Measurements from ENCODE around the gene KCND3. TPM values are rescaled to one million over a fixed set of nuclear protein-coding genes. Genes with fewer than 3 reads are reported as not detected.
A peak's percentile ranks its signal among the peaks of the same experiment; 100 is the strongest.

KCND3 gene
- total RNA-seq, 2 experiments from 2014 or later, result not detected

- Mint-ChIP-seq H3K4me3 (no peak overlapping the region), H3K36me3 (no peaks in the 10 kb centered on the region), H3K27me3 (peaks cover 32% of the 10 kb centered on the region), H3K9me3 (no peaks in the 10 kb centered on the region), H3K27ac (no peak overlapping the region), H3K4me1 (no peaks in the 10 kb centered on the region)
- DNase-seq, result no peak
Measured at GRCh38 chr1:112000048-112000447, 10.6 kb upstream of the KCND3 start.

- peaks cover 45% of the 10 kb centered on the region for H3K27me3 Mint-ChIP-seq
- no peak overlapping the region for H3K27ac Mint-ChIP-seq
- H3K4me1 Mint-ChIP-seq, result no peaks in the 10 kb centered on the region
- no peak for DNase-seq
- no peaks in the 10 kb centered on the region for H3K9me3 Mint-ChIP-seq
- no peaks in the 10 kb centered on the region for H3K36me3 Mint-ChIP-seq
- no peak overlapping the region for H3K4me3 Mint-ChIP-seq
Measured at GRCh38 chr1:111998332-111998731, 8.9 kb upstream of the KCND3 start.

GRCh38 chr1:111992476-111992875 lies 3.0 kb upstream of the KCND3 start:
- no peak overlapping the region for H3K4me3 Mint-ChIP-seq
- H3K27ac Mint-ChIP-seq, result no peak overlapping the region
- no peaks in the 10 kb centered on the region for H3K36me3 Mint-ChIP-seq
- no peak for DNase-seq
- peaks cover 4% of the 10 kb centered on the region for H3K4me1 Mint-ChIP-seq
- H3K27me3 Mint-ChIP-seq, result peaks cover 76% of the 10 kb centered on the region
- H3K9me3 Mint-ChIP-seq, result no peaks in the 10 kb centered on the region

- Mint-ChIP-seq H3K36me3 (no peaks in the 10 kb centered on the region), H3K27me3 (peaks cover 76% of the 10 kb centered on the region), H3K9me3 (no peaks in the 10 kb centered on the region), H3K27ac (no peak overlapping the region), H3K4me1 (peaks cover 4% of the 10 kb centered on the region), H3K4me3 (no peak overlapping the region)
- no peak for DNase-seq
Measured at GRCh38 chr1:111990878-111991718, 1.6 kb upstream of the KCND3 start.

- Mint-ChIP-seq H3K36me3 (no peaks in the 10 kb centered on the region), H3K27ac (no peak overlapping the region), H3K4me1 (peaks cover 4% of the 10 kb centered on the region), H3K27me3 (peaks cover 70% of the 10 kb centered on the region), H3K4me3 (peak overlapping the region; percentile 55), H3K9me3 (no peaks in the 10 kb centered on the region)
- DNase-seq, result peak; percentile 14
Measured at GRCh38 chr1:111990026-111990877, 784 bp upstream of the KCND3 start.

GRCh38 chr1:111988743-111989453 lies 570 bp downstream of the KCND3 start:
- Mint-ChIP-seq H3K9me3 (no peaks in the 10 kb centered on the region), H3K4me1 (peaks cover 4% of the 10 kb centered on the region), H3K27me3 (peaks cover 71% of the 10 kb centered on the region), H3K36me3 (no peaks in the 10 kb centered on the region), H3K27ac (no peak overlapping the region), H3K4me3 (peak overlapping the region; percentile 25)
- DNase-seq, result no peak

GRCh38 chr1:111988377-111988742 lies 1.1 kb downstream of the KCND3 start:
- Mint-ChIP-seq H3K27me3 (peaks cover 72% of the 10 kb centered on the region), H3K4me3 (no peak overlapping the region), H3K27ac (no peak overlapping the region), H3K4me1 (peaks cover 4% of the 10 kb centered on the region), H3K36me3 (no peaks in the 10 kb centered on the region), H3K9me3 (no peaks in the 10 kb centered on the region)
- no peak for DNase-seq

- H3K27ac Mint-ChIP-seq, result no peak overlapping the region
- H3K27me3 Mint-ChIP-seq, result peaks cover 66% of the 10 kb centered on the region
- no peak overlapping the region for H3K4me3 Mint-ChIP-seq
- no peak for DNase-seq
- peaks cover 4% of the 10 kb centered on the region for H3K4me1 Mint-ChIP-seq
- no peaks in the 10 kb centered on the region for H3K36me3 Mint-ChIP-seq
- H3K9me3 Mint-ChIP-seq, result no peaks in the 10 kb centered on the region
Measured at GRCh38 chr1:111987502-111987901, 2.0 kb downstream of the KCND3 start.

GRCh38 chr1:111983500-111983899 lies 6.0 kb downstream of the KCND3 start:
- peaks cover 33% of the 10 kb centered on the region for H3K27me3 Mint-ChIP-seq
- H3K4me1 Mint-ChIP-seq, result no peaks in the 10 kb centered on the region
- H3K9me3 Mint-ChIP-seq, result no peaks in the 10 kb centered on the region
- no peaks in the 10 kb centered on the region for H3K36me3 Mint-ChIP-seq
- H3K4me3 Mint-ChIP-seq, result no peak overlapping the region
- no peak for DNase-seq
- H3K27ac Mint-ChIP-seq, result no peak overlapping the region

GRCh38 chr1:111982428-111982827 lies 7.0 kb downstream of the KCND3 start:
- Mint-ChIP-seq H3K9me3 (no peaks in the 10 kb centered on the region), H3K4me1 (no peaks in the 10 kb centered on the region), H3K27ac (no peak overlapping the region), H3K27me3 (peaks cover 24% of the 10 kb centered on the region), H3K4me3 (no peak overlapping the region), H3K36me3 (no peaks in the 10 kb centered on the region)
- DNase-seq, result no peak

- Mint-ChIP-seq H3K9me3 (no peaks in the 10 kb centered on the region), H3K36me3 (no peaks in the 10 kb centered on the region), H3K4me3 (no peak overlapping the region), H3K27ac (no peak overlapping the region), H3K4me1 (no peaks in the 10 kb centered on the region), H3K27me3 (peaks cover 24% of the 10 kb centered on the region)
- no peak for DNase-seq
Measured at GRCh38 chr1:111981871-111982270, 7.6 kb downstream of the KCND3 start.

GRCh38 chr1:111981090-111981489 lies 8.4 kb downstream of the KCND3 start:
- Mint-ChIP-seq H3K27me3 (peaks cover 30% of the 10 kb centered on the region), H3K9me3 (no peaks in the 10 kb centered on the region), H3K4me1 (no peaks in the 10 kb centered on the region), H3K4me3 (no peak overlapping the region), H3K36me3 (no peaks in the 10 kb centered on the region), H3K27ac (no peak overlapping the region)
- DNase-seq, result no peak

- Mint-ChIP-seq H3K9me3 (no peaks in the 10 kb centered on the region), H3K36me3 (no peaks in the 10 kb centered on the region), H3K27me3 (peaks cover 32% of the 10 kb centered on the region), H3K4me1 (no peaks in the 10 kb centered on the region), H3K4me3 (no peak overlapping the region), H3K27ac (no peak overlapping the region)
- no peak for DNase-seq
Measured at GRCh38 chr1:111980686-111981085, 8.8 kb downstream of the KCND3 start.

GRCh38 chr1:111978695-111979094 lies 10.8 kb downstream of the KCND3 start:
- Mint-ChIP-seq H3K27me3 (peaks cover 39% of the 10 kb centered on the region), H3K9me3 (no peaks in the 10 kb centered on the region)

GRCh38 chr1:111977378-111977777 lies 12.1 kb downstream of the KCND3 start:
- Mint-ChIP-seq H3K27me3 (peaks cover 47% of the 10 kb centered on the region), H3K4me1 (no peaks in the 10 kb centered on the region), H3K9me3 (no peaks in the 10 kb centered on the region), H3K36me3 (no peaks in the 10 kb centered on the region), H3K27ac (no peak overlapping the region), H3K4me3 (no peak overlapping the region)
- no peak for DNase-seq

More at GRCh38 chr1:111978695-111979094, 10.8 kb downstream of the KCND3 start:
- H3K36me3 Mint-ChIP-seq, result no peaks in the 10 kb centered on the region
- no peak for DNase-seq
- no peak overlapping the region for H3K4me3 Mint-ChIP-seq
- no peaks in the 10 kb centered on the region for H3K4me1 Mint-ChIP-seq
- H3K27ac Mint-ChIP-seq, result no peak overlapping the region
